HG02938 (cell line): ENCODE results near the gene ALG5.

Experiments used
- ATAC-seq: cut with Tn5 transposase; IDR thresholded peaks from one replicate; pipeline ENCODE4 v1.9.1; 2021; ENCODE audit warnings: mild to moderate bottlenecking, moderate library complexity; ENCODE audit not compliant: unreplicated experiment

The ALG5 gene

DNA sequence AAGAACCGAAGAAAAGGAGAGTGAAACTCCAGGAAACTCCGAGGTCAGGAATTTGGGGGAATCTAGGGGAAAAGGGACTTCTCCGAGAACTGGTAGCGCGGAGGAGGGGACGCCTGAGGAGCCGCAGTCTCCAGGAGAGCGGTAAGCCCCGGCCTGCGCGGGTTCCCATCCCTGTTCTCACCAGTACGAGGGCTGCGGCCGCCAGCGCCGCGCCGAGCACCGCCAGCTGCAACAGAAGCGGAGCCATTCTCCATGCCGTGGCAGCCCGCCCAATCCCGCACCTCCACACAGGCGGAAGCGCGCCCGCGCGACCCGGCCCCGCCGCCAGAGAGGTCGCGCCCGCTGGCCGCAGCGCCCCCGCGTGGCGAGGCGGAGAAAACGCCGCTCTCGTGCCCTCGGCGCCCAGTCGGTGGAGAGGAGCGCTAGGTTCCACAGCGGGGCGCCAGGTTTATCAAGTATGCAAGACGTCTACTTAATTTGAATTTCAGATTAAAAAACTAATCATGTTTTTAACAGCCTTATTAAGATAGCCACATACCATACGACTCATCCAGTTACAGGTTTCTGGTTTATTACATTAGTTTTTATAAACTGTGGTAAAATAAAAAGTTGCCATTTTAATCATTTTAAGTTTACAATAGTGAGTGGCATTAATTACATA, at the start of gene ALG5:
ALG5 (minus strand) TSS at position 287 of the 661 bp plus-strand sequence; CDS start at position 247, 40 bp downstream.
- ATAC-seq, result peak; percentile 49

DNA sequence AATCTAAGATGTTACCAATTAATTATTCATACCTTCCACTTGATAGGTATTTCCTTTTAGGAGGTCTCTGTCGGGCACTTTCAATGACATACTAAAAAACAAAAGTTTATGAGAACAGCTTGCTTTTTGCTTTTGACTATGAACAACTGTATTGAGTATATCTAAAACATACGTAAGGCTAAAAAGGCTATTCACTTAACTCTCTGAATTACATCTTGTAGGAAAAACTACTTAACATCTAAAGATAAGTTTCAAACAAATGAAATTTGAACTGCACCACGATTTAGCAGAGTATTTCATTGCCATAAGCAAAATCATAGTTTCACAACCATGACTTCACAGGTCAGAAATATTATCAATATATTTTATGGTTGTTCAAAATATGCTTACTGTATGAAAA, 48.7 kb upstream of the ALG5 start:
- no peak for ATAC-seq

GRCh38 chr13:37047032-37047431, 47.9 kb upstream of the ALG5 start:
- no peak for ATAC-seq

DNA sequence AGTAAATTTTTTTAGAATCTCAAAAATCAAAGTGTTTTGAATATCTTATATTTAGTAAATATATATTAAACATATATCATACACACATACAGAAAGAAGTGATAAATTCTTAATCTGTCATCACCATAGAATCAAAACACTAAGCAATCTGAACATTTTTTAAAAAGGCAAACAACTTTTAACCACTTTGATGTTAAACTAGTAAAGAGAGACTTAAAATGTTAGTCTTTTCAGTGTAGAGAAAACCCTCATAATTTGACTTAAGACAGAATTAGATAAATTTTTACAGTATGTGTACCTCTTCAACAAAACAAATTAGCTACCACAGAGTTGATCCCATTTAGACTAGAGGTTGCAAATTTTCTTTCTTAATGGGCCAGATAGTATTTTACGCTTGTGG, 46.9 kb upstream of the ALG5 start:
- ATAC-seq, result no peak

DNA sequence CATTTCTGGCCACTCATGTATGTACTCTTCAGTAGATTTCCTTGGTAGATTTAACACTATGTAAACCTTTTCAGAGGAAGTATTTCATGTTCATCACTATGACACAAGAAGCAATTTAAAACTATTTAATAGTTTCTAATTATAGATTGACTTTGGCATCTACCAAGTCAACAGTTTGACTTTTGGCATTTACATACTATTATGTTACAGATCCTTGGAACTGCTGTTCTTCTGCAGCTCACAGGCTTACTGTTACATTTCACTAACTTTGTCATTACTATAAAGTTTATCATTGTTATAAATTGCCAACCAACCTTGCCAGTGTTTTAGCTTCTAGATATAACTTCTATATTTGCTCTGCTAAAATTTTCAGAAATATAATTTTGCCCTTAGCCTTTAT, 41.6 kb upstream of the ALG5 start:
- no peak for ATAC-seq

DNA sequence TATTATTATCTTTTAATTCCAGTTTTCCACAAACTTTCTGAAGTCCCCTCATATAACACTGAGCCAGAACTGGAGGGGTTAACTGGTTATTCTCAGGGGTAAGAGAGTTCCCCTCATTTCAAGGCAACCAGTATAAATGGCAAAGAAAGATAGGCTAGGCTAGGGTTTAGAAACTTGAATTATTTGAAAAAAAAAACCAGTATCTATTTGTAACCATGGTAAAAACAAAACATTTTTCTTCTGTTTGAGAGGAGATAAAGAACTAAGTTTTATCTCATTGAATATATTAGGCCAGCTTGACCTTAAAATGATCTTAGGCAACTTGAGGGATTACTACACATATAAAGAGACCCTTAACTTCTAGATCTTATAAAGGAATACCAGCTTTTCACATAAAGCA, 40.8 kb upstream of the ALG5 start:
- no peak for ATAC-seq

- no peak for ATAC-seq
Measured at GRCh38 chr13:37037241-37037640, 38.1 kb upstream of the ALG5 start.

DNA sequence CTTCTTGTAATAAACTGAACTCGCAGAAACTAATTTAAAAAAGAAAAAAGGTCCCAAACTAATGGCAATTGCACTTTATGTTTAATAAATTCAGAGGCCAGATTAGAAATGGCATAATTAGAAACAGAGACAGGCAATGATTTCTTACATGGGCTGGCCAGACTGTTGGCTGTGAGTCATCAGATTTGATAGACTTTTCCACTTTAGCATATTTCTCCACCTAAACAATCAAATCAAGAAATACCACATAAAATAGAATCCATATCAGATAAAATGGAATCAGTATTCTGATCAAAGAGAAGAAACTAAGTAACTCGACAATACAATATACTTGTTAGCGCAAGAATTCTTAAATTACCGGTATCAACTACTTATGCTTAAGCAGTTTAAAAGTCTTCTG, 30.5 kb upstream of the ALG5 start:
- ATAC-seq, result no peak

DNA sequence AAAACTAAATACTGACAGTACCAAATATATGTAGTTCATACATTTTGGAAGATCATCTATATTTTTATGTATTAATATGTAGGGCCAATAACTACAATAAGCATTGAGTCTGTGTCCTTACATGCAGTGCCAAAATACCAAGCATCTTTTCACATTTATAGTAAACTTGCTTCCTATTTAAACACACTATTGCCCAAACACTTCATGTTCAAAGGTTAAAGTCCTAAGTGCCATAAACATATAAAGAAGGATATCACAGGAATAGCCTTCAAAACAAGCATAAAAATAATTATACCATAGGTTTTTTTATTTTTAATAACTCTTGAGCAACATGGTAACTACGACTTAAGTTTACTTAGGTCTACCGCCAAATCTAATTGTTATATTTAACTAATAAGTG, 28.5 kb upstream of the ALG5 start:
- ATAC-seq, result no peak

- ATAC-seq, result no peak
Measured at GRCh38 chr13:37026771-37027170, 27.6 kb upstream of the ALG5 start.

GRCh38 chr13:37023871-37024270, 24.7 kb upstream of the ALG5 start:
- ATAC-seq, result no peak

GRCh38 chr13:37014609-37015008, 15.5 kb upstream of the ALG5 start:
- no peak for ATAC-seq

DNA sequence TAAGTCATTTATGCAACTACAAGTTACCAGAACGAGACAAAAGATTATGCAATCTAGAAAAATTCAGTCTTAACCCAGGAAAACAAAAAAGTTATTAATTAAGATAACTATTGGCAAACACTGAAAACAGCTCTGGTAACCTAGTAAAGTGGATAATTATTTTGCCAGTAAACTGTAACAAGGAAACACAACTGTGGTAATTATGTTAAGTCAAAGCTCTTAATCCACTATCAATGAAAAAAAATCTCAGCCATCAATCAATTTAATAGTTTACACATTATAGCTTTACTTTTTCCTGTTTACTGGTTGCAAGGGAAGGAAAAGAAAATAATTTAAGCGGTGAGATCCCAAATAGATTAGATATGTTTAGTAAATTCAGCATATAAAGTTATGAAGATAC, 12.6 kb upstream of the ALG5 start:
- ATAC-seq, result no peak

DNA sequence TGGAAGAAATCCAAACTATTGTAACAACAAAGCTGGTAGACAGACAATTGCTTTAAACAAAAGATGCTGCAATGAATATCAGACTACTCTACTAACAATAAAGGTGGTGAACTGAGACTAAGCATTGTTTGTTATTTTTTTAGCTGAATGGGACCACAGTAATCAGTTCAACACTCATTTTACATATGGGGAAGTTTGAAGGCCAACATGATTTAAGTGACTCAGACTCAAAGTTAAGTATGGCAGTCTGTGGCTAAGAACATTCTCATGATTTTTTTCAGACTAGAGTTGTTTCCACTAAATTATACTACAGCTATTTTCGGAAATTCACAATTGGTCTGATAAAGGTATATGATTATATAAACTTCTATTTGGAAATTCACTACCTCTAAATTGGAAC, 11.9 kb upstream of the ALG5 start:
- ATAC-seq, result no peak

DNA sequence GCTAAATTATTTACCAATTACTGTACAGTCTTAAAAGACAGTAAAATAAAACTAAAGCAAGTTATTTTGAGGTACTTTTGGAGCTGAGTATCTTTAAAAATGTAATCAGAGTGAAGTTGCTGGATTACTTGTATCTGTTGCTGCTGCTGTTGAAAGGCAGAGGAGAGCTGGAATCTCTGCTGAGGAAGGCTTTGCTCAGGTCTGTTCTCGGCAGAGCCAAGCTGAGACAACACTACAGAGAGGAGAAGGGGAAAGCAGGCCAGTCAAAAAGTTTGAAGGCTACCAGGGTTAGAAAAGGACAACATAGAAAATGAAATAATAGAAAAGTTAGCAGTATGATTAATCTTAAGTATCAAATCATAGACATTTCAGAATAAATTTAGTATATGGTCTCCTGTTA, 11.3 kb upstream of the ALG5 start:
- ATAC-seq, result no peak

DNA sequence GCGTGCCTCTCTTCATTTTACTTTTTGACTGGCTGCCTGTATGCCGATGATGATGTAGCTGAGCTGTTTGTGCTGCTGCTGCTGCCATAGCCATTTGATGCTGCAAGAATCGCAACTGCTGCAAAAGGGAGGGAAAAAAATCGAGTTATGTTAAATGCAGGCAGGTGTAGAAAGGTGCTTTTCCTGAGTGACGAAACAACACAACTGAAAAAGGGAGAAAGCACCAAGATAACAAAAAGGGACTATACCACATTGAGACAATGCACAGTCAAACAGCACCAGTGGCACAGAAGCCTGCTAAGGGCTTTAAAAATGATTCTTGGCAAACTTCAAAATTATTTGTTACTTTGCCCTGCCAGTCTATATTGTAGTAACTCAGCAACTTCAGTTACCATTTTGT, 10.6 kb upstream of the ALG5 start:
- ATAC-seq, result no peak

DNA sequence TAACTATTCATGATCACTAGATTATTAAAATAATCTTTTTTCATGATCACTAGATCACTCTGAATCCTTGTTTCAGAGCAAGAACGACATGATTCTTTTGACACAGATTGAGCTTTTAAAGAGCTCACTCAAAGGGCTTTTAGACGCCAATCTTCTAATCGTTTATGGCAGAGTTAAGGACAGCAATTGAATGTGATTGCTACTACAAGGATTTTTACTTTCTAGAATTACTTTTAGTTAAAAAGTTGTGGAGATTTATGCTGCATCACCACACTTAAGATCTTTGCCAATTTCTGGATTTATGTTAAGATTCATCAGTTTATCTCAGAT, 2.7 kb upstream of the ALG5 start:
- ATAC-seq, result no peak

DNA sequence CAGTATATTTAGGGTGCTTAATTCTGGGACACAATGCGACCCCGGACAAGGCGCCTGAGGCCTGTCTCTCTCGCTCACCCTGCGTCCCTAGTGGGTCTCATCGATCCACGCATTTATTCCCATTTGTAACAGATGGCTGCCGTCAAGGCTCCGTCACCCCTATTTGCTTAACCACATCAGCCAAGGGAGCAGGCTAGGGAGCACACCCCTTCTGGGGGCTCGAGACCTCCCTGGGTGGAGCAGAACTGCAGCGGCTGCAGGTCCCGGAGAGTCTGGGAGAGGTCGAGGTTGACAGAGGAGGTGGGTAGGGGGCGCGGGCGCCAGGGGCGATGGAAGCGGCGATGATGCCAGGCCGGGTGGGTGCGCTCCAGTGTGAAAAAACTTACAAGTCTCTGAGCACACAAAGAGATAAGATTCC, 507 bp downstream of the ALG5 start:
- ATAC-seq, result no peak

DNA sequence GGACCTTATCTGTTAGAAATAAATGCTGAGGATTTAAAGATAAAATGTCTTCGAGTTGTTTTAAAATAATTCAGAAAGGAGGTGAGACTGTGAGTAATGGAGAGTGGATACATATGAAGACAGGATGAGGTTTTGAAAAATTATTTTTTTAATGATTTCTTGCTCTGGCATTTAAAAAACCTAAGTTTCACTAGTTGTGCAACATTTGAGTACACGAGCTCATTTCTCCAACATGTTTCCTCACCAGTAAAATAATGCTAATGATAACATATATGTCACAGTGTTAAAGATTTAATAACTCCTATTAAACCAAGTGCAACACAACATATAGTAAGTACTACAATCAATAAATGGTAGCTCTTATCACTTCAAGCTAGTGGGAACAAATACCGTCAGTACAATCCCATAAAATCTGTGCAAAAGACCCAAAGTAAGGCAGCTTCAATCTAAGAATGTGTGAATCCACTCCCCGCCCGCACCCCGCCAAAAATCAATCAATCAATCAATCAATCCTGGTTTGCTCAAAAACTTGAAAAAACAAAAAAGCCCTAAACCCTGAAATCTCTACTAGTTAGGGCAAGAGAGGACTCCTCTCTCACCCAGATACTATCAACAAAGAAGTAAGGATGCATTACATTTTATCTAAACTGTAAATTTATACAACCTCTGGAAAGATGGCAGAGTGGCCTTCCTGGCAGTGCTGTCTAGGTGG, 1.3 kb downstream of the ALG5 start:
- ATAC-seq, result no peak

DNA sequence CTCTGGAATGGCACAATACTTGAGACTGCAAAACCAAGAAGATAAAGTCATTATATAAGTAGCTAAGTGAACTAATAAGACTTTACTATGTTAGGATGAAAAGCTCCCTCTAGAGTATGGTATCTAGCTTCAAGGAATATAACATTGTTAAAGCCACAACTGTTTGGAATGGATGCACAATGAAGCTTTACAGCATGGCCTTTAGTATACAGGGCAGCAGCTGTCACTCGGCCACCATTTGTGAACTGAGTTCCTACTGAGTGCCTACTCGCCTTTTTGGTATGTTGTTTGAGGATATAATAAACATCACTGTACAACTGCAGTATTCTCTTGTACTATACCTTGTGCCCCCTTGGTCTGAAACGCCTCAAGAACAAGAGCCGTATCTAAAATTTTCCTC, 6.8 kb downstream of the ALG5 start:
- ATAC-seq, result no peak

DNA sequence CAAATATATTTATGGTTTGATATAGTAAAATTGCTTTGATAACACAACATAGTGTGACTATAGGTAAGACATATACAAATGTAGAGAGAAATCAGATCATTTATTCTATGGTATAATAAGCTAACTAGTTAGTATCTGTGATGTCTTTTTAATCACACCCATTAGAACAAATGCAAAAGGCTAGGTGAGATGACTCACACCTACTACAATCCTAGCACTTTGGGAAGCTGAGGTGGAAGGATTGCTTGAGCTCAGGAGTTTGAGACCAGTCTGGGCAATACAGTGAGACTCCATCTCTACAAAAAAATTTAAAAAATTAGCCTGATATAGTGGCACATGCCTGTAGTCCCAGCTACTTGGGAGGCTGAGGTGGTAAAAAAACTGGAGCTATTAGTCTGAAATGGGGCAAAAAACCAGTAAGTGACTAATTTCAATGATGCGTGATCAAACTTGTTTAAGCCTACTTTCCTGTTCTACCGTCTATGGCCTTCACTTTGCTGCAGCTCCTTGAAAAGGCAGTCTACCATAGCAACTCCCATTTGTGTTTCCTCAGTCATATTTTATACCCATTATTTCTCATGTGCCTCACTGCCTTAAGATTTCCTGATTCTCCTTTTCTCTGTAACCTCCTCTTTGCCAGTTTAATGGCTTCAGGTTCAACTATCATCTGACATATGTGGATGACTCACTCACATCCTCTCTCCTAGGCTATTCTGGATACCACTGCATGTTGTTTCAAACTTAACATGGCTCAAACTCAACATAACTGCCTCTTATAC, 12.5 kb downstream of the ALG5 start:
- no peak for ATAC-seq

DNA sequence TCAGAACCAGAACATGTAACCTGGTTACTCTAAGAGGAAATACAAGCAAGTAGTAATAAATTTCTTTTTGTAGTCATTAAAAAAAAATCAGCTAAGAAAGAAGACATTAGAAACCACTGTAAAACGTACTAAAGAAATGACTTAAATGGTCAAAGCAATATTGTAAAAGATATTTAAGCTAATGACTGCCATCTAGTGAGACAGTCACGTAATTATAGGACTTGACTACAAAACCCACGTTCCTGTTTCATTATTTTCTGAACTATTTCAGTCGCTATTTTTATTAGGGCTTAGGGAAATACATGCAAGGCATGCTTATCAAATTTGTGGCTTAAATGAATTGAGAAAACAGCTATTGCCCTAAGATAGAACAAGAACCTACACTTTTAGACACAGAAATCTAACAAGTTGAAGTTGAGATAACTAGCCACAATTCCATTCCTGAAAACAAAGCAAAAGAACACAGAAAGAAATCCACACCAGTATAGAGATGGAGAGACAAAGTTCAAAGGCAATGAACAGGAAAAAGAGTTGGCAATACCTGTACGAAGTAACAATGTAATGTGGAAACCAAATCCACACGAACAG, 17.9 kb downstream of the ALG5 start:
- peak; percentile 52 for ATAC-seq
